GM19043 (cell line): ENCODE results near the gene SAP30L.
A peak's percentile ranks its signal among the peaks of the same experiment; 100 is the strongest.

Source experiments
- ATAC-seq: cut with Tn5 transposase; IDR thresholded peaks from one replicate; pipeline ENCODE4 v1.9.1; 2021; ENCODE audit warnings: low read depth; ENCODE audit not compliant: unreplicated experiment

Gene SAP30L, protein sequence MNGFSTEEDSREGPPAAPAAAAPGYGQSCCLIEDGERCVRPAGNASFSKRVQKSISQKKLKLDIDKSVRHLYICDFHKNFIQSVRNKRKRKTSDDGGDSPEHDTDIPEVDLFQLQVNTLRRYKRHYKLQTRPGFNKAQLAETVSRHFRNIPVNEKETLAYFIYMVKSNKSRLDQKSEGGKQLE

DNA sequence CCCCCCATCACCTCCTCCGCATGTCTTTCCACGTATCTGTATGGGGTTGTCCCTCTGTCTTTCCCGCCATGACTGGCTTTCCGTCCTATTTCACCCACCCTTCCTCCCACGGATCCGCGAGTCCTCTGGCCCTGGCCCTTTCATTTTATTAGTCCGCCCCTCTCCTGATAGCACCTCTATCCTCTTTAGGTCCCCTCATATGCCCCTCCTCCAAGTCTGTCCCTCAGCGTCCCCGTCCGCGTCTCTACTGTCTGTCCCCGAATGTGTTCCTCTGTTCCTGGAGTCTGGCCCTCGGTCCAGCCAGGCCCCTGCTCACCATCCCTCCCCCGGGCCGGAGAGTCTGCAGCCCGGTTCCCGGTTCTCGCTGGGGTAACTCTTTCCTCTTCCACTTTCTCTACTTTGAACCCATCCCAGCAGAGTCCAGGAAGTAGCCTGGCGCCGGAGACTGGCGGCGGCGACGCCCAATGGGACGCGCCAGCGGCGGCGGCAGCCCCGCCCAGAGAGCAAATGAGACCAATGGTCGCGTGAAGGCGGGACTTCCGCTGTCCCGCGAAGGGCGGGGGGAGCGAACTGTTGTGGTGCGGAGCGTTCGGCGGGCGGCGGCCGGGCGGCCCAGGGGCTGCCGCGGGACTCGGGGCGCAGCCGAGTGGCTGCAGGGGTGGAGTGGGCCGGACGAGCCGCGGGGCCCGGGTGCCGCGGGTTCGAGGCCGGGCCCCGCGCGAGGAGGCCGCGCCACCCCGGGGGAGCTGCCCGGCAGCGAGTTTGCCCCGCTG, at the start of gene SAP30L:
TSS of gene SAP30L (plus strand) at position 576 of the 773 bp plus-strand sequence. CDS start 608 bp downstream, outside the sequence.
- peak; percentile 84 for ATAC-seq

DNA sequence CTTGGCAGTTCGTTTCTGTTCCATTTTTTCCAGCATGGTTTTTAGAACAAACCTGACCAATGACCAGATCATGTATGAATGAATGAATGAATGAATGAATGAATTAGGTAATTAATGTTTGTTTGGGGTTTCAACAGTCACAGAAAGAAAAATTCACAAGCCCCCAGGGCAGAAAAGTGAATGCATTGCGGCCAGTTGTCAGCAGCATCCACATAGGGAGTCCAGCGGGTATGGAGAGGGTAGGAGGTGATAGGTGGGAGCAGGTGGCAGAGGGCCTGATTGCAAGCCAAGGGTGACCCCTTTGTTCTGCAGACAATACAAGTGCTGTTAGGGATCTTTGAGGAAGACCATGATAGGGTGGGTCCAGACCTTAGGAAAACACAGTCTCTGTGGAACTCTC, 49.7 kb upstream of the SAP30L start:
- no peak for ATAC-seq

DNA sequence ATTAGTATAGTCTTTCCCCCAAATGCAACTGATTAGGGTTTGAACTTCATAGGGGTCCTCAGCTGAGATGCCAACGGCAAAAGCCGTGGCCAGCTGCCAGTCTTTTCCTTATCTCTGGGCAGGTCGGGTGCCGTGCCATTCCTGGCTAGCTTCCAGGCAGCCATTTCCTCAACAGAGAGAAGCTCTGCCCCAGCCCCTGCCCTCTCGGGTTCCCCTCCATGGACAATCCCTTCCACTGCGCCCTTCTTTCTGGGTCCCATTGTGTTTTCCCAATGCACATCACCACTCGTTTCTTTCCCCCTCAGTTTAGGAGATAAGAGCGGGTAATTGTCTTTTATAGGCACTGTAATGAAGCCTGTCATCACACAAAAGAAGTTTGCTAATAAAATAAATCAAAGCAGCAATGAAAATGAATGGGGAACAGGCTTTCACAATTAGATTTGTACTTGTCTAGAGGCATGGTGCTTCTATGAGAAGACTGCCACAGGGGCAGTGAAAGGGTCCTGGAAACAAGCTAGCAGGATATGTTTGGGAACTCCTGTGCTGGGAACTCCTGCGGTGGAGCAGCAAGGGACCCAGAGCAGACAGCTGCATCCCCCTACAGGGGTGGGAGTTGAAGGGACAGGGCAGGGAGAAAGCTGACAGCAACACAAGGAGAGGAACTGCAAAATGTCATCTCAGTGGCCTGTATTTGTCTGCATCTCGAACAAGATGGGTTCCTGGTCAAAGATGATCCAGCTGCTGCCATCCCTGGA, 48.0 kb upstream of the SAP30L start:
- ATAC-seq, result no peak

- ATAC-seq, result no peak
These were observed 45.1 kb upstream of the SAP30L start for GRCh38 chr5:154400678-154401077.

GRCh38 chr5:154401355-154401754, 44.4 kb upstream of the SAP30L start:
- ATAC-seq, result no peak

DNA sequence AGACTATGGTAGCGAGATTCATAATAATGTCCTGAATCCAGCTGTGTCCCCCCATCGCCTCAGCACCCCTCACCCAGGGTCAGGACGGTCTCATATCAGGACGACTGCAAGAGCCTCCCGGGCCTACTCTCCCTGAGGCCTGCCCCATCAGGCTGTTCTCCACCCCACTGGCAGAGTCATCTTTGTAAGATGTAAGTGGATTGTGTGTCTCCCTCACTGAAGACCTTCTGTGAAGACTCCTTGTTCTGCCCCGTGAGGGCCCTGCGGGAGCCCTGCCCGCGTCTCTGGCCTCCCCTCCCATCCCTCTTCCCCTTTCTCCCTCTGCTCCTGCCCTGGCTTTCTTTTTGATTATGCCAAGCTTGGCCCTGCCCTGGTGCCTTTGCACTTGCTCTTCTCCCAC, 43.9 kb upstream of the SAP30L start:
- ATAC-seq, result no peak

DNA sequence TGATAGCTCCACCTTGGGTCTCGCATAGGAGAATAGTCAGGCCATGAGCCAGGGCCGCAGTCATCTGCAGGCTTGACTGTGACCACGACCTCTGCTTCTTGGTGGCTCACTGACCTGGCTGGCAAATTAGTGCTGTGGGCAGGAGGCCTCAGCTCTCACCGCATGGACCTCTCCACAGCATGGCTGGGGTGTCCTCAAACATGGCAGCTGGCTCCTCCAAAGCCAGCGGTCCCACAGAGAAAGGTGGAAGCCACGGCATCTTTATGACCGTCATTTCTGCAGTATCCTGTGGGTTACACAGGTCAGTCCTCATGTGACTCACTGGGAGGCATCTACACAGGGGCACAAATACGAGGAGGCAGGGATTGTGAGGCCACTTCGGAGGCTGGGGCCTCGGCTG, 43.2 kb upstream of the SAP30L start:
- ATAC-seq, result no peak

GRCh38 chr5:154403234-154403633, 42.6 kb upstream of the SAP30L start:
- ATAC-seq, result no peak

- no peak for ATAC-seq
These were observed 41.9 kb upstream of the SAP30L start for GRCh38 chr5:154403776-154404387.

DNA sequence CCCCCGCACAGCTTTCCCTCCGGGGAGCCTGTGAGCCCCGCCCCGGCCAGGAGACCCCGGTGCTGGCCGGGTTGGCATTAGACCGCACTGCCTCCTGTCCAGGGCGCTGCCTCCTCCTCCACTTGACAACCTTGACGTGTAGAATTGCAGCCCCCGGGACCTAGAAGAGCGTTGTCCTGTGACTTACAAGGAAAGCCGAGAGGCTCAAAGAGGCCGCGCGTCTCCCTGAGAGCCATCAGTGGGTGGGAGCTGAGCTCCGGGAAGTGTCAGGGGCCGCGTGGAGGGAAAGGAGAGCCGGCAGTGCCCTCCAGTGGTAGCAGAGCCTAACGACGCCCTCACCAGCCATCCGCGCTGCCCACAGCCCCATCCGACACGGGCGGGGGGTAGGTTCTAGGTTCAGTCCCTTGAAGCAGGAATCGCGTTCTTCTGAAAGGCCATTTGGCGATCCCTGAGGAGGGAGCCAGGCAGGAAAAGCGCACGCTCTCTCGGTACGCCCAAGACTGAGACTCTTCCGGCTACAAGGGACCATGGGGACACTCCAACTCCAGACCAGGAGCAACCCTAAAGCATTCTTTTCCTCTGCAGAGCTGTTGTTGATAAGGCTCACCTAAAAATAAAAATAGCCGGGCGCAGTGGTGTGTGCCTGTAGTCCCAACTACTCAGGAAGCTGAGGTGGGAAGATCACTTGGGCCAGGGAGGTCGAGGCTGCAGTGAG, 40.6 kb upstream of the SAP30L start:
- peak; percentile 94 for ATAC-seq

GRCh38 chr5:154406231-154406630, 39.6 kb upstream of the SAP30L start:
- no peak for ATAC-seq

DNA sequence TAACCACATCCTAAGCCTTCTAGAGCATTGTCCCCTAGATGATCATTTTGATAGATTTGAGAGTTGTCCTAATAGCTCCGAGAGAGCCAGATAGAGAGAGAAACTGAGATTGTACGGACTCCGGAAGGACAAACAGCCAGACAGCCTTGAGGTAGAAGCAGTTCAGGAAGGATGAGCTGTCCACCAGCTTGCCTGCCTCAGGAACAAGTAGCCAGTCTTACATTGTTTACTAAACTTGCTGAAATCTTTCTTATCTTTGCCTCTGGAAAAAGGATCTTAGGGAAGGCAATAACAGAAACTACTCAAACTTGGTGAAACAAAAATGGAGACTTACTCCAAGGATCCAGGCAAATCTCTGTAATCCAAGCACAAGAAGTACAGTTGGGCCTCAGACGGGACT, 39.0 kb upstream of the SAP30L start:
- ATAC-seq, result no peak

DNA sequence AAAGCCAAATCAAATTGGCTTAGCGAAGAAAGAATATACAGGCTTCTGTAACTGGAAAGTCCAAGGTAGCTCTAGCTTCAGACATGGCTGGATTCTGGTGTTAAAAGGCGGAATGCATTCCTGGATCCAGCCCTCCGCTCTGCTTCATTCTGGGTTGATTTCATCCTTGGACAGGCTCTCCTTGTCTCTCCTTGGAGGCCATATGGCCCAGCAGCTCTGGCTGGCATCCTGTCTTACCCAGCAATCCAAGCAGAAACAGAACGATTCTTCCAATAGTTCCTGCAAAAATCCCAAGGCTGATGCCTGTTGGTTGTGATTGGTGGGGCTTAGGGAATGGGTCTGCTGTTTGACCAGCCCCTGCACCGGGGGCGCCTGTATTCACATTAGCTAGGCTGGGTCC, 37.0 kb upstream of the SAP30L start:
- ATAC-seq, result no peak

DNA sequence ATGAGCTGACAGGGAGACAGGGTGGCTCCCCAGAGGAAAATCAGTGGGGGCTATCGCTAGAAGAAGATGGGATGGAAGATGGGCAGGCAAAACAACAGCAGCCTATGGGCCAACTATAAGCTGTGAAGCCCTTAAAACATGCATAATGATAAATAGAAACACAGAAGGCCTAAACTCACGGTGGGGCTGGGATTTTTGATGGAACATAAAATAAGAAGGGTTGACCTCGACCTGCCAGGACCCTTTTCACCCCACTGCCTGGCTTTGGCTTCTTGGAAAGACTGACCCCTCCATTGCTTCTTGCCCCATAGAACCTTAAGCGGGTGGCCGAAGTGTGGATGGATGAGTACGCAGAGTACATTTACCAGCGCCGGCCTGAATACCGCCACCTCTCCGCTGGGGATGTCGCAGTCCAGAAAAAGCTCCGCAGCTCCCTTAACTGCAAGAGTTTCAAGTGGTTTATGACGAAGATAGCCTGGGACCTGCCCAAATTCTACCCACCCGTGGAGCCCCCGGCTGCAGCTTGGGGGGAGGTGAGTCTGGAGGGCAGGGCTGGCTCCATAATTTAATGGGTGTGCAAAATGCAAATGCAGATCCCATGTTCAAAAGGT, 36.5 kb upstream of the SAP30L start:
- ATAC-seq, result no peak

- ATAC-seq, result no peak
These were observed 35.8 kb upstream of the SAP30L start for GRCh38 chr5:154410008-154410407.

- no peak for ATAC-seq
These were observed 35.0 kb upstream of the SAP30L start for GRCh38 chr5:154410786-154411185.

DNA sequence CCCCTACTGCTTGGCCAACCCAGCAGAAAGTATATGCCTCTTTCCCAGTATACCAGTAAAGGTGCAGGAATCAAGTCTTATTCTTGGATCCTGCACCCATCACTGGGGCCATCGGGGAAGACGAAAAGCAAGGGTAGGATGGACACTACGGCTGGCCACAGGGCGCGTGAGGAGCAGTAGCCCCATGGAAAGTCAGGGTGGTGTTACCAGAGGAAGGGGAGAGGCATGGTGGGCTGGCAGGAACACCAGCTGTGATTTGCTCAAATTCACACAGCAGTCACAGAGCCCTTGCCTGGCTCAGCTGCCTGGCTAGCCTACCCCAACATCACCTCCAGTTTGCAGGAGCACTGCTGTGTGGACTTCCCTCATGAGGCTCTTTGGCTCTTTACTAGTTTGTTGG, 34.5 kb upstream of the SAP30L start:
- ATAC-seq, result no peak

- no peak for ATAC-seq
These were observed 33.5 kb upstream of the SAP30L start for GRCh38 chr5:154412316-154412715.

GRCh38 chr5:154412925-154413324, 32.9 kb upstream of the SAP30L start:
- no peak for ATAC-seq

DNA sequence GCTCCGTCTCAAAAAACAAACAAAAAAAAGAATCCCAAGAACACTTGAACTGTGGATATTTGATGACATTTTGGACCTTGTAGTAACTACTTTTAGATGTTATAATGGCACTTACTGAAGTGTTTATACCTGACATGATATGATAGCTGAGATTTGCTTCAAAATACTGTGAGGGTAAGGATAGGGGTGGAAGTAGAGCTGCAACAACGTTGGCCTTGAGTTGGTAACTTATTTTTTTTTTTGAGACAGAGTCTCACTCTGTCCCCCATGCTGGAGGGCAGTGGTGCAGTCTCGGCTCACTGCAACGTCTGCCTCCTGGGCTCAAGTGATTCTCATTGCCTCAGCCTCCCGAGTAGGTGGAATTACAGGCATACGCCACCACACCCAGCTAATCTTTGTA, 30.7 kb upstream of the SAP30L start:
- no peak for ATAC-seq
